ENCODE results near the gene DYRK3.
A peak's percentile ranks its signal among the peaks of the same experiment; 100 is the strongest.

DYRK3 gene

DNA sequence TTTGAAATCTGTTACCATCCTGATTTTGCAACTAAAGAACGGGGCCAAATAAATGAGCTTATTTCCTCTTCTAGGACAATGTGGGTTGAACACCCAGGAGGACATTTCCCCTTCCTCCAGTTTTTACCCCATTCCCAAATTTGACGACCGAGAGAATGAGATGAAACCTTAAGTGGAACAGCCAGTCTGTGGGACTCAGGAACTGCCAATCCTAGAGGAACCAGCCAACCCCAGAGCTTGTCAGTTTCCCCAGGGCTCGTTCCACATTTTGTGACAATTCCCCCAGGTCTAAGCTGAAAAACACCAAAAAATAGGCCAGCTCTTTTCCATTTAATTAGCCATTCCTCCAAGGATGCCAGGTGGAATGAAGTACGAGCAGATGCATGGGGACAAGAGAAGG lies 28.0 kb downstream of the DYRK3 start:
- peak overlapping the region; percentile 37 for H3K27ac Mint-ChIP-seq
- no peaks in the 10 kb centered on the region for H3K9me3 Mint-ChIP-seq
- H3K4me3 Mint-ChIP-seq: no peak overlapping the region
- peaks cover 36% of the 10 kb centered on the region for H3K4me1 Mint-ChIP-seq (ENCODE audit: low read depth)
- peaks cover 31% of the 10 kb centered on the region for H3K27me3 Mint-ChIP-seq
- H3K36me3 Mint-ChIP-seq (ENCODE audit: low read depth): no peaks in the 10 kb centered on the region

DNA sequence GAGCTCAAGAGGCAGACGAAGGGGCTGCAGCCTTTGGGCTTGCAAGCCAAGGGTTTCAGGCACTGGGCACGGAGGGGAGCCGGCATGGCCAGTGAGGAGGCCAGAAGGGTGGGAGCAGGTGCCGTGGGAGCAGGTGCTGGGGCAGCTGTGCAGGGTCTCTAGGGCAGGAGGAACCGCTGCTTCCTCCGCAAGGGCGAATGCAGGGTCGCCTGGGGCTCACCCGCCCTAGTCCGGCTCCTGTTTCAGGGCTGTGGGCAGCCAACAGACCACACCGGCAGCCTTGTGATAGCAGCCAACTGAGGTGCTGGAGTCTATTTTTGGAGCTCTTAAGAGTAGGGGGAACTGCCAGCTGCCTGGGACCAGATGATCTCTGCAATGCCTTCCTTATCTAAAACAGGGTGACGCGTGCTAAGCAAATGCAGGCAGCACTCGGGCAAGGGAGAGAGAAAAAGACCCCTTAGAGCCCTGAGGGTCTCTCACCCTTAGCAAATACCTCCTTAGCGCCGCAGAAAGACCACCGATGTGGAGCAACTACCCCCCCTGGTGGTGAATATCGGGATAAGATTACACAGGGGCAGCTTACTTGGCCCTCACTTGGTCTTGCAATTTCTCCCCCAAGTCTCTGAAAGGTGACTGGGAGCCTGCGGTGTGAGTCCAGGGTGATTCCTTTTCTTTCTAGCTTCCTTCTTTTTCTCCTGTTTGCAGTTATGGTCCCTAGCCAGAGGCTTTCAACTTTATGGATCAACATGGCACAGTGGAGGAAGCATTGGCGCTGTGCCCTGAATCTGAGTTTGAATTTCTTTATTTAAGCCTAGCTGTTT lies 28.7 kb downstream of the DYRK3 start:
- Mint-ChIP-seq H3K36me3 (ENCODE audit: low read depth) (no peaks in the 10 kb centered on the region), H3K4me1 (ENCODE audit: low read depth) (peaks cover 34% of the 10 kb centered on the region), H3K9me3 (no peaks in the 10 kb centered on the region), H3K4me3 (no peak overlapping the region), H3K27ac (no peak overlapping the region), H3K27me3 (peaks cover 28% of the 10 kb centered on the region)

DNA sequence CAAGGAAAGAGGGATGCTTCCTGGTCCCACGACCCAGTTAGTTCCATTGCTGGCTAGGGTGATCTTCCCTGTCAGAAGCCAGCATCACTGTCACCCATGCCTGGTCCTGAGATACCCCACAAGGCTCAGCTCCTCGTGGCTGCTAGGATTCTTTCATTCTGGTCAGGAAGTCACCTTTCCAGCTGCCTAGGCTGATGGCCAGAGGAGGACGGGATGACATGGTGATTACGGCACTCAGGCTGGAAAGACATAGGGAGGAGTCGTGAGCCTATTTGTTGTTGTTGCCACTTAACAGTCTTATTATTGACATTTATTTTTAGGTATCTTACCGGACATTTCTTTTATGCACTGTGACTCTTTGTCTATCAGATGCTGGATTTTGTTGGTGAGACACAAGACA lies 29.4 kb downstream of the DYRK3 start:
- no peaks in the 10 kb centered on the region for H3K36me3 Mint-ChIP-seq (ENCODE audit: low read depth)
- H3K4me1 Mint-ChIP-seq (ENCODE audit: low read depth): peaks cover 34% of the 10 kb centered on the region
- peaks cover 28% of the 10 kb centered on the region for H3K27me3 Mint-ChIP-seq
- no peak overlapping the region for H3K27ac Mint-ChIP-seq
- no peaks in the 10 kb centered on the region for H3K9me3 Mint-ChIP-seq
- H3K4me3 Mint-ChIP-seq: no peak overlapping the region

- Mint-ChIP-seq H3K36me3 (ENCODE audit: low read depth) (no peaks in the 10 kb centered on the region), H3K27ac (no peak overlapping the region), H3K27me3 (peaks cover 25% of the 10 kb centered on the region), H3K9me3 (no peaks in the 10 kb centered on the region), H3K4me3 (no peak overlapping the region), H3K4me1 (ENCODE audit: low read depth) (peaks cover 34% of the 10 kb centered on the region)
These were observed 30.8 kb downstream of the DYRK3 start for GRCh38 chr1:206666031-206666561.

GRCh38 chr1:206666954-206667665 lies 31.8 kb downstream of the DYRK3 start:
- Mint-ChIP-seq H3K27me3 (peaks cover 23% of the 10 kb centered on the region), H3K9me3 (no peaks in the 10 kb centered on the region), H3K36me3 (ENCODE audit: low read depth) (no peaks in the 10 kb centered on the region), H3K27ac (no peak overlapping the region), H3K4me1 (ENCODE audit: low read depth) (peaks cover 31% of the 10 kb centered on the region), H3K4me3 (no peak overlapping the region)

- H3K27me3 Mint-ChIP-seq: peaks cover 13% of the 10 kb centered on the region
- H3K4me1 Mint-ChIP-seq (ENCODE audit: low read depth): peaks cover 19% of the 10 kb centered on the region
- H3K36me3 Mint-ChIP-seq (ENCODE audit: low read depth): no peaks in the 10 kb centered on the region
- H3K9me3 Mint-ChIP-seq: no peaks in the 10 kb centered on the region
- no peak overlapping the region for H3K4me3 Mint-ChIP-seq
- no peak overlapping the region for H3K27ac Mint-ChIP-seq
These were observed 33.0 kb downstream of the DYRK3 start for GRCh38 chr1:206668351-206668750.

- H3K27me3 Mint-ChIP-seq: peaks cover 9% of the 10 kb centered on the region
- no peaks in the 10 kb centered on the region for H3K9me3 Mint-ChIP-seq
- H3K27ac Mint-ChIP-seq: no peak overlapping the region
- no peak overlapping the region for H3K4me3 Mint-ChIP-seq
- peaks cover 13% of the 10 kb centered on the region for H3K4me1 Mint-ChIP-seq (ENCODE audit: low read depth)
- H3K36me3 Mint-ChIP-seq (ENCODE audit: low read depth): no peaks in the 10 kb centered on the region
These were observed 33.6 kb downstream of the DYRK3 start for GRCh38 chr1:206668874-206669410.

GRCh38 chr1:206672011-206672688 lies 36.8 kb downstream of the DYRK3 start:
- H3K36me3 Mint-ChIP-seq (ENCODE audit: low read depth): no peaks in the 10 kb centered on the region
- no peak overlapping the region for H3K27ac Mint-ChIP-seq
- H3K27me3 Mint-ChIP-seq: peaks cover 3% of the 10 kb centered on the region
- H3K4me3 Mint-ChIP-seq: no peak overlapping the region
- no peaks in the 10 kb centered on the region for H3K9me3 Mint-ChIP-seq
- peaks cover 12% of the 10 kb centered on the region for H3K4me1 Mint-ChIP-seq (ENCODE audit: low read depth)

- peaks cover 9% of the 10 kb centered on the region for H3K4me1 Mint-ChIP-seq (ENCODE audit: low read depth)
- peaks cover 3% of the 10 kb centered on the region for H3K27me3 Mint-ChIP-seq
- H3K27ac Mint-ChIP-seq: no peak overlapping the region
- no peak overlapping the region for H3K4me3 Mint-ChIP-seq
- H3K36me3 Mint-ChIP-seq (ENCODE audit: low read depth): no peaks in the 10 kb centered on the region
- no peaks in the 10 kb centered on the region for H3K9me3 Mint-ChIP-seq
These were observed 37.8 kb downstream of the DYRK3 start for GRCh38 chr1:206672844-206673758.

- no peaks in the 10 kb centered on the region for H3K27me3 Mint-ChIP-seq
- peaks cover 13% of the 10 kb centered on the region for H3K4me1 Mint-ChIP-seq (ENCODE audit: low read depth)
- H3K27ac Mint-ChIP-seq: no peak overlapping the region
- H3K36me3 Mint-ChIP-seq (ENCODE audit: low read depth): no peaks in the 10 kb centered on the region
- H3K4me3 Mint-ChIP-seq: no peak overlapping the region
- no peaks in the 10 kb centered on the region for H3K9me3 Mint-ChIP-seq
These were observed 38.9 kb downstream of the DYRK3 start for GRCh38 chr1:206674236-206674635.

GRCh38 chr1:206674745-206675175 lies 39.4 kb downstream of the DYRK3 start:
- no peaks in the 10 kb centered on the region for H3K36me3 Mint-ChIP-seq (ENCODE audit: low read depth)
- no peaks in the 10 kb centered on the region for H3K9me3 Mint-ChIP-seq
- peaks cover 19% of the 10 kb centered on the region for H3K4me1 Mint-ChIP-seq (ENCODE audit: low read depth)
- H3K27me3 Mint-ChIP-seq: no peaks in the 10 kb centered on the region
- no peak overlapping the region for H3K4me3 Mint-ChIP-seq
- no peak overlapping the region for H3K27ac Mint-ChIP-seq

GRCh38 chr1:206676499-206676898 lies 41.2 kb downstream of the DYRK3 start:
- no peak overlapping the region for H3K27ac Mint-ChIP-seq
- no peak overlapping the region for H3K4me3 Mint-ChIP-seq
- H3K27me3 Mint-ChIP-seq: no peaks in the 10 kb centered on the region
- H3K36me3 Mint-ChIP-seq (ENCODE audit: low read depth): no peaks in the 10 kb centered on the region
- peaks cover 36% of the 10 kb centered on the region for H3K4me1 Mint-ChIP-seq (ENCODE audit: low read depth)
- no peaks in the 10 kb centered on the region for H3K9me3 Mint-ChIP-seq

- Mint-ChIP-seq H3K9me3 (no peaks in the 10 kb centered on the region), H3K4me3 (no peak overlapping the region), H3K27me3 (no peaks in the 10 kb centered on the region), H3K4me1 (ENCODE audit: low read depth) (peaks cover 55% of the 10 kb centered on the region), H3K27ac (no peak overlapping the region), H3K36me3 (ENCODE audit: low read depth) (no peaks in the 10 kb centered on the region)
These were observed 43.2 kb downstream of the DYRK3 start for GRCh38 chr1:206678490-206678889.

- H3K27ac Mint-ChIP-seq: peak overlapping the region; percentile 88
- peaks cover 67% of the 10 kb centered on the region for H3K4me1 Mint-ChIP-seq (ENCODE audit: low read depth)
- H3K36me3 Mint-ChIP-seq (ENCODE audit: low read depth): no peaks in the 10 kb centered on the region
- H3K9me3 Mint-ChIP-seq: no peaks in the 10 kb centered on the region
- peak overlapping the region; percentile 56 for H3K4me3 Mint-ChIP-seq
- peaks cover 3% of the 10 kb centered on the region for H3K27me3 Mint-ChIP-seq
These were observed 44.4 kb downstream of the DYRK3 start for GRCh38 chr1:206679738-206680211.

All from stimulated activated naive CD8-positive, alpha-beta T cell treated with anti-CD3 and anti-CD28 coated beads, Interleukin-15, Interleukin-2, amounts not matched to agents 100 ng/mL and 50 ng/mL, for 24 hours (primary cell).